ENCODE data around the gene ACTMAP. TPM values are rescaled to one million over a fixed set of nuclear protein-coding genes. Genes with fewer than 3 reads are reported as not detected.

Gene ACTMAP
- total RNA-seq, 2 experiments from 2014 or later: 15.0 to 18.0 TPM

DNA sequence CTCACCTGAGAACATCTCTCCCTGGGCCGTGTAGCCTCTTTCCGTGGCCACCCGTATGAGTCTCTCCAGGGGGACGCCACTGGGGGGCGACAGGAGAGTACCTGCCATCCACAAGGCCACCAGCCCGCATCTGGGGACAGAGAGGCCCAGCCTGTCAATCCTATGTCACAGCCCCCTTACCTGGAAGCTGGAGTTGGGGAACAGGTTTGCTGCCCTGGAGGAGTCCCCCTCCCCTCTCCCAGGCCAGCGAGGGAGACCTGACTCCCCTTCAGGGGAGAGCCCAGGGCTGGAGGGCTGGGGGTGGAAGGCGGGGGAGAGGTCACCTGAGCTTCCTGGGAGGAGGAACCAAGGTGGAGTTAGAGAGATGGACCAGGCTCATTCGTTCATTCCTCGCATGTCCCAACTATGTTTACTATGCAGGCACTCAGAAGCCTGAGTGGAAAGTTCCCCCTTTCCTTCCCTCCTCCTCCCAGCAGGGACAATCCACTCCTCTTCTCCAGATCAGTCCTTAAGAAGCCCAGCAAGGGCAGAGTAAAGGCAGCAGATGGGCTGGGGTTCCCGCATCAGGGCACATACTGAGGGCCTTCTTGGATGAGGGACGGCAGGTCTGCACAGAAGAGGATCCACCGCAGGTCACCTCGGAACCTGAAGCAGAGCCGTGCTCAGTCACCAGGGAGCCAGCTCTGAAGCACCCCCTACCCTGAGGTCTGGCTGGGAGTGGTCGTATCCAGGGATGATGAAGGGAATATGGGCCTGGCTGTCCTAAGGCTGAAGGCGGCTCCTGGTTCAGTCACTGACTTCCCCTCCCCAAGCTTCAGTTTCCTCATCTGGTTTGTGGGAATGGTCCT is 5.5 kb downstream of the ACTMAP start:
- intact Hi-C loops (cut with DNase I, micrococcal nuclease): loop anchor here in 1 of 2 experiments (1.0 kb wide), 1 partner anchor 75 kb away; no protein-coding TSS in a partner anchor
- Mint-ChIP-seq H3K4me3 (no peak overlapping the region), H3K36me3 (ENCODE audit: low read depth) (no peaks in the 10 kb centered on the region), H3K27me3 (no peaks in the 10 kb centered on the region), H3K9me3 (ENCODE audit: low read depth) (no peaks in the 10 kb centered on the region), H3K4me1 (peaks cover 10% of the 10 kb centered on the region), H3K27ac (no peak overlapping the region)
- DNase-seq (peak; percentile 63), ATAC-seq (peak; percentile 71)
- POLR2A ChIA-PET: no interaction called here
- CTCF ChIA-PET: interaction anchor here (0.7 to 1.7 kb wide), 4 partner anchors 10 to 92 kb away, joined by 3 to 5 read pairs (median 4); no protein-coding TSS in a partner anchor

DNA sequence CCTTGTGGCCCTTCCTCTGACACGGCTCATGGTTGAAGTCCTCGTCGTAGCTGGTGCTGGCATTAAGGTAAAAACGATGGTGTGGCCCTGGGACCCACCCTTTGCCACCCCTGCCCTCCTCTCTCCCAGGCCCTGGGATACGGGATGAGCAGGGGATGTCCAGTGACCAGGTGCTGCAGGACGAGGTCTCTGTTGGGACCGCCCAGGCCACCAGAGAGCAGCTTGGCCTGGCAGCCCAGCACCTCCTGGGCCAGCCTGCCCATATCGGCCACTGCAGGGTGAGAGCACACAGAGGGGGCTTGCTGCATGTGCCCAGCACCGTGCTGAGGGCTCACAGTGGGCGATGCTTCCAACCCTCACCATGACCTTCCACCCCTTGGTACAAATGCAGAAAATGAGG is 6.4 kb downstream of the ACTMAP start:
- POLR2A ChIA-PET: no interaction called here
- Mint-ChIP-seq H3K4me3 (no peak overlapping the region), H3K36me3 (ENCODE audit: low read depth) (peaks cover under 1% of the 10 kb centered on the region), H3K27ac (no peak overlapping the region), H3K4me1 (peaks cover 3% of the 10 kb centered on the region), H3K9me3 (ENCODE audit: low read depth) (no peaks in the 10 kb centered on the region), H3K27me3 (no peaks in the 10 kb centered on the region)
- CTCF ChIA-PET: interaction anchor here (0.7 to 1.7 kb wide), 4 partner anchors 11 to 409 kb away, joined by 3 to 5 read pairs (median 4); no protein-coding TSS in a partner anchor
- DNase-seq (no peak), ATAC-seq (no peak)
- intact Hi-C loops (cut with DNase I, micrococcal nuclease): loop anchor here in 1 of 2 experiments (1.0 kb wide), 1 partner anchor 75 kb away; no protein-coding TSS in a partner anchor

DNA sequence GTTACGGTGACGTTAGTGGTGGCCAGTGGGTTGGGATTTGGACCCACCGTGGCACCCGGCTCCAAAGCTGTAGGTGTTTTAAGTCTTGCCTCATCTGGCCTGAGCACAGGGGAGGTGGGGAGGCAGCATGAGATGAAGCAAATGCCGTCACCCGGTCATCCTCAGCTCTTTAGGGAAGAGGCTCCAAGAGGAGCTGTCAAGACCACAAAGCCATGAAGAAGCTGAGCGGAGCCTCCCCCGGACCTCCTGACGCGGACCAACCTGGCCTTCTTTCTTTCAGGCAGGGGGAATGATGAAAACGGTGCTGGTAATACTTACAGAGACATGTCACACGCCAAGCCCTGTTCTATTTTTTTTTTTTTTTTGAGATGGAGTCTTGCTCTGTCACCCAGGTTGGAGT is 7.4 kb downstream of the ACTMAP start:
- Mint-ChIP-seq H3K27ac (no peak overlapping the region), H3K27me3 (no peaks in the 10 kb centered on the region), H3K9me3 (ENCODE audit: low read depth) (no peaks in the 10 kb centered on the region), H3K36me3 (ENCODE audit: low read depth) (peaks cover 4% of the 10 kb centered on the region), H3K4me1 (no peaks in the 10 kb centered on the region), H3K4me3 (no peak overlapping the region)
- POLR2A ChIA-PET: interaction anchor here (0.6 kb wide), 1 partner anchor 78 kb away, joined by 4 read pairs; no protein-coding TSS in a partner anchor
- CTCF ChIA-PET: interaction anchor here (0.6 to 0.9 kb wide), 4 partner anchors 8 to 131 kb away, joined by 3 read pairs; partner anchors contain the start of genes ACTMAP and SNRPA
- ATAC-seq (no peak), DNase-seq (no peak)
- intact Hi-C loops (cut with DNase I, micrococcal nuclease): no loop called here

DNA sequence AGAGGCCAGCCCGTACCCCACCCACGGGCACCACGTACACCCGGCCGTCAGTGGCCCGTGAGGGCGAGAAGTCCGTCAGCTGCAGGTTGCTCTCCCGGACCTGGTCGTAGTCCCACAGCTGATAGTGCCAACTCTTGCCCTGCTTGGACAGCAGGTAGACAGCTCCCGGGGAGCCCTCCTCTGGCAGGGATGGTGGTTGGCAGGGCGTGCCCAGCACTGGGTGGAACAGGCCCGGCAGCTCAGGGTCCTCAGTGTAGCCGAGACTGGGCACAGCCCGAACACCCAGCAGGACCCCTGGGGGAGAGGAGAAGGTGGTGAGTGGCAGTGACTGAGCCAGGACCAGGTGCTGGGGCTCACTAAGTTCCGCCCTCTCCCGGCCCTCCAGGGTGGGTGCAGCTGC is 7.8 kb downstream of the ACTMAP start:
- H3K4me1 Mint-ChIP-seq: no peaks in the 10 kb centered on the region
- H3K36me3 Mint-ChIP-seq (ENCODE audit: low read depth): peaks cover 6% of the 10 kb centered on the region
- no peak for DNase-seq
- intact Hi-C loops (cut with DNase I, micrococcal nuclease): no loop called here
- ATAC-seq: no peak
- POLR2A ChIA-PET: no interaction called here
- H3K27me3 Mint-ChIP-seq: no peaks in the 10 kb centered on the region
- no peak overlapping the region for H3K4me3 Mint-ChIP-seq
- CTCF ChIA-PET: interaction anchor here (0.6 to 0.9 kb wide), 3 partner anchors 8 to 64 kb away, joined by 3 read pairs; partner anchors contain the start of genes ACTMAP and SNRPA
- H3K27ac Mint-ChIP-seq: no peak overlapping the region
- no peaks in the 10 kb centered on the region for H3K9me3 Mint-ChIP-seq (ENCODE audit: low read depth)

DNA sequence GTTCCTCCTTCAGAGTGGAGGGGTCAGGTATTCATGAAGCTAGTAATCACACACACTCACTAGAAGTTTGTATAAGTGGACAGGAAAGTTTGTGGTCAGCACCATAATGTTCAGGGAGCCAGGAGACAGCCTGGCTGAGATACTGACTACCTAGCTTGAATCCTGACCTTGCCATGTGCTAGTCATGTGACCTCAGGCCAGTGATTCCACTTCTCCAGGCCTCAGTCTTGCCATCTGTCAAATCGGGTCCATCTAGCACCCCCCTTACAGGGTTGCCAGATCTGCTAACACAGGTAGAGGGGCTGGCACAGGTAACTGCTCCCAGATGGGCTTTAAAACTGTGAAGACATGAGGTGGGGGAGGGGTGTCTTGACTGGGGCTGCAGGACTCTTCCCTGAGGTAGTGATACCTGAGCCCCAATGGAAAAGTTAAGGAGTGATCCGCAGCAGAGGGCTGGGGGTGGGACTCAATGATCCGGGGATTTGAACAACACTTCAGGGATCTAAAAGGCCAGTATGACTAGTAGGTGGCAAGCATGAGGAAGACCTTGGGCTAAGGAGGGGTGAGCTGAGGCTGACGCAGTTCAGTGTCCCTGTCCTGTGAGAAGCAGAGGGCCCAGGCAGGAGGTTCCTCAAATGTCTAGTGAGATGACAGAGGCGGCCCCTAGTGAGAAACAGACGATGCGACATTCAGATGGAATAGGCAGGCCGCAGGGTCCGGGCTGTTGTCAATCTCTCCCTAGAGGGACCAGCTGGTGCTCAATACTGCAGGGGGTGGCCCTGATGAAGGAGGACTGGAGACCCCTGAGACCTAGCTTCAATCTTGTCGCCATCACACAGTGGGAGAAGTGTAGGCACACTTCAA is 8.5 kb downstream of the ACTMAP start:
- ATAC-seq: no peak
- Mint-ChIP-seq H3K4me1 (no peaks in the 10 kb centered on the region), H3K4me3 (no peak overlapping the region), H3K27ac (no peak overlapping the region), H3K36me3 (ENCODE audit: low read depth) (peaks cover 10% of the 10 kb centered on the region), H3K27me3 (no peaks in the 10 kb centered on the region), H3K9me3 (ENCODE audit: low read depth) (no peaks in the 10 kb centered on the region)
- POLR2A ChIA-PET: no interaction called here
- CTCF ChIA-PET: interaction anchor here (0.6 to 0.9 kb wide), 2 partner anchors 9 to 39 kb away, joined by 3 read pairs; partner anchors contain the start of genes ACTMAP and SNRPA
- DNase-seq: no peak
- intact Hi-C loops (cut with DNase I, micrococcal nuclease): no loop called here

DNA sequence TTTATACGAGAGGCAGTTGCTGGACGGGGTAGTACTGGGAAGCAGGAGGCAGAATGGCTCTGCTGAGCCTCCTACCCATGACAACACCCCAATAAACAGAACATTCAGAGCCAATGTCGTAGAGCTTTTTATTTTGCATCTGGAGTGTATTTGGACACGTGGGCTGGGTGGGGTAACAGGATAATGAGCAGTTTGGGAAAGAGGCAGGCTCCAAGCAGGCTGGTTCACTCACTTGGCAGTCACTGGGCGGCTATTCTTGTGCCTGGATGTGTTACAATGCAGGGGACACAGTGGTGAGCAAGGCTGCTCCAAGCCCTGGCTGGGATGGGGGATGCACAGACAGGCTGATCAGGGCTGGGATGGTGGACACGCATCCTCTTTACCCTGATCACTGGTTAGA is 9.5 kb downstream of the ACTMAP start:
- ChIA-PET CTCF (interaction anchor here (0.6 to 1.2 kb wide), 2 partner anchors 33 to 78 kb away, joined by 4 read pairs; no protein-coding TSS in a partner anchor), POLR2A (interaction anchor here (0.6 kb wide), 1 partner anchor 9 kb away, joined by 3 read pairs; no protein-coding TSS in a partner anchor)
- intact Hi-C loops (cut with DNase I, micrococcal nuclease): no loop called here
- H3K4me1 Mint-ChIP-seq: no peaks in the 10 kb centered on the region
- ATAC-seq (no peak), DNase-seq (no peak)
- H3K27me3 Mint-ChIP-seq: no peaks in the 10 kb centered on the region
- no peaks in the 10 kb centered on the region for H3K9me3 Mint-ChIP-seq (ENCODE audit: low read depth)
- peak overlapping the region; percentile 37 for H3K27ac Mint-ChIP-seq
- H3K4me3 Mint-ChIP-seq: no peak overlapping the region
- peaks cover 11% of the 10 kb centered on the region for H3K36me3 Mint-ChIP-seq (ENCODE audit: low read depth)

DNA sequence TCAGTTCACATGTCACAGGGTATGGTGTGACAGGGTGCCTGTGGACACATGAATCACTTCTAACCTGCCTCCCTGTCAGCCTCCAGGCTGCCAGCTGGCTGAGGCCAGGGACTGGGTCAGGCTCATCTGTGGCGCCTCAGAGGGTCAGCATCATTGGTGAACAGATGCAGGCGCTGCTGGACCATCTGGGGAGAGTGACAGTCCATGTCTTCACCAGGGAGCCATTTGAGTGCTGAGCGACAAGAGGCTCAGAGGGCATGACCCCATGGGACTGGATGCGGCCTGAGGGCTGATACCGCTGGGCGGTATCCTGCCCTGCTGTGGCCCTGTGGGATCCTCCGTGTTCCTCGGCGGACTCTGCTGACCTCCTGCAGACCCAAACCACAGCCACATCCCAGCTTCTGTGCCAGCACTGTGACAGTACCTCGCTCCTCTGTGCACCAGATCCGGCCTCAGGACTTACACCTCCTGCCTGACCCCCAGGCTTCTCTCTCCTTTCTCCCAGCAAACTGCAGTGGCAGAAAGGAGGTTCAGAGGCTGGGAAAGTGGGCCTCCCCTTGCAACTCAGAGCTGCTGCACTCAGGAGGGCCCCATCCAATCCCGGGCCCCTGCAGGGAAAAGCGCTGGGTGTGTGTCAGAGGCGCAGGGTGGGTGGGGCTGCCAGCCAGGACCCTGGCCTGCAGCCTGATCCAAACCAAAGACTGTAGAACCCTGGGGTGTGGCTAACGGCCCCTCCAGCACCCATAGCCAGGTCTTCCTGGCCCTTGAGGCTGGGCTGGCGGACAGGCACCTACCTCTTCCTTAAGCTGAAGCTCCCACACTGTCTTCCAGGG is 10.2 kb downstream of the ACTMAP start:
- DNase-seq: no peak
- POLR2A ChIA-PET: interaction anchor here (0.6 kb wide), 1 partner anchor 9 kb away, joined by 3 read pairs; no protein-coding TSS in a partner anchor
- CTCF ChIA-PET: interaction anchor here (1.2 kb wide), 1 partner anchor 79 kb away, joined by 4 read pairs; no protein-coding TSS in a partner anchor

DNA sequence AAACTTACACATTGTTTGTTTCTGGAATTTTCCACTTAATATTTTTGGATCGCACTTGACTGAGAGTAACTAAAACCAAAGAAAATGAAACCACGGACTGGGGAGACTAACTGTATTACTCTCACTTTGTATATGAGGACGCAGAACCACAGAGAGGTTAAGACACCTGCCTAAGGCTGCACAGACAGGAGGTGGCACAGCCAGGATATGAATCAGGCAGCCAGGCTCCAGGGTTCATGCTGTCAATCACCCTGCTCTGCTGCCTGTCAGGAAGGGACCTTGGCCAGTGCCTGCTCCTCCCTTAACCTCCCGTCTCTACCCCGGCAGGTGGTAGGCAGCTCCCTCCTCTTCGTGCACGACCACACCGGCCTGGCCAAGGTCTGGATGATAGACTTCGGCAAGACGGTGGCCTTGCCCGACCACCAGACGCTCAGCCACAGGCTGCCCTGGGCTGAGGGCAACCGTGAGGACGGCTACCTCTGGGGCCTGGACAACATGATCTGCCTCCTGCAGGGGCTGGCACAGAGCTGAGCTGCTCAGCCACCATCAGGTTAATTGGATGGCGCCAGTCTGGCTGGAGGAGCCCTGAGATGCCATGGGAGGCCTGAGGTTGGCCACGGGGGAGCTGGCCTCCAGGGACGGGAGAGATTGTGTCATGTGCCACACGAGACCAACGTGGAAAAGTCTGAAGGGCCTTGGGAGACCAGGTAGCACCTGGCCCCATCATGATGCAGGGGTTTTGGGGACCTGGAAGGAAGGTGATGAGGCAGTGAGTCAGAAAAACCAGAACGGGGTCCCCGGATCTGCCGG is 11.0 kb downstream of the ACTMAP start:
- Mint-ChIP-seq H3K4me3 (no peak overlapping the region), H3K36me3 (ENCODE audit: low read depth) (peaks cover 22% of the 10 kb centered on the region), H3K27ac (no peak overlapping the region), H3K9me3 (ENCODE audit: low read depth) (no peaks in the 10 kb centered on the region), H3K27me3 (no peaks in the 10 kb centered on the region), H3K4me1 (no peaks in the 10 kb centered on the region)
- CTCF ChIA-PET: interaction anchor here (1.2 kb wide), 1 partner anchor 80 kb away, joined by 4 read pairs; no protein-coding TSS in a partner anchor
- DNase-seq: no peak
- intact Hi-C loops (cut with DNase I, micrococcal nuclease): no loop called here
- peak; percentile 72 for ATAC-seq
- POLR2A ChIA-PET: no interaction called here

More for the DNA sequence above, 10.2 kb downstream of the ACTMAP start:
- Mint-ChIP-seq H3K4me3 (no peak overlapping the region), H3K27me3 (no peaks in the 10 kb centered on the region), H3K27ac (no peak overlapping the region), H3K36me3 (ENCODE audit: low read depth) (peaks cover 17% of the 10 kb centered on the region), H3K4me1 (no peaks in the 10 kb centered on the region), H3K9me3 (ENCODE audit: low read depth) (no peaks in the 10 kb centered on the region)
- intact Hi-C loops (cut with DNase I, micrococcal nuclease): no loop called here
- no peak for ATAC-seq

DNA sequence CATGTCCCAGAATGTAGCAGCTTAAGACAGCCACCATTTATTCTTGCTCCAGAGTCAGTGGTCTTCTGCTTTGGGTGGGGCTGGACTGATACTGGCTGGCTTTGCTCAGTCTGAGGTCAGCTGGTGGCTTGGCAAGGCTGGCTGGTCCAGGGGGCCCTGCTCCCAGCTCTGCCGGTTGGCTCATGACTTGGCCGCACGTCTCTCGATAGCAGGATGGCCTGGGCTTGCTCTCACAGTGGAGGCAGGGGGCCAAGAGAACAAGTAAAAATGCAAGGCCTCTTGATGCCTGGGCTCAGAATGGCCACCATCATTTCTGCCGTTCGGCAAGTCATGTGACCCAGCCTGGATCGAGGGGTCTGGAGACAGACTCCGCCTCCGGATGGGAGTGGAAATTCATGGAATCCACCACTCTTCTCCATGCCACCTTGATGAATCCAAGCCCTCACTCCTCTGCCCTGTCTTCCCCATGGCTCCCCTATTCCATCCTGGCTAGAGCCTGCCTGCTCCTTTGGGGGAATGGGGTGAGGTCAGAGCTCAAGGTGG is 13.1 kb downstream of the ACTMAP start:
- ATAC-seq: no peak
- H3K36me3 Mint-ChIP-seq (ENCODE audit: low read depth): peaks cover 24% of the 10 kb centered on the region
- CTCF ChIA-PET: interaction anchor here (0.6 kb wide), 1 partner anchor 122 kb away, joined by 3 read pairs; no protein-coding TSS in a partner anchor

DNA sequence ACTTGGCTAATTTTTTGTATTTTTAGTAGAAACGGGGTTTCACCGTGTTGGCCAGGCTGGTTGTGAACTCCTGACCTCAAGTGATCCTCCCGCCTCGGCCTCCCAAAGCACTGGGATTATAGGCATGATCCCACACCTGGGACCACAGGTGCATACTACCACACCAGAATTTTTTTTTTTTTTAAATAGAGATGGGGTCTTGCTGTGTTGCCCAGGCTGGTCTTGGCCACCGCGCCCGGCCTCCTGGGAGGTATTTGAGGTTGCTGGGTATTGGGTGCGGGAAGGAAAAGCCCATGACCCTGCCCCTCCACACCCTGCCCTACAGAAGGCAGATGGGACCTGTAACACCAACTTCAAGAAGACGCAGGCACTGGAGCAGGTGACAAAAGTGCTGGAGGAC is 13.6 kb downstream of the ACTMAP start:
- Mint-ChIP-seq H3K4me3 (no peak overlapping the region), H3K36me3 (ENCODE audit: low read depth) (peaks cover 24% of the 10 kb centered on the region), H3K9me3 (ENCODE audit: low read depth) (no peaks in the 10 kb centered on the region), H3K27ac (no peak overlapping the region), H3K27me3 (no peaks in the 10 kb centered on the region), H3K4me1 (no peaks in the 10 kb centered on the region)
- ATAC-seq (no peak), DNase-seq (no peak)
- intact Hi-C loops (cut with DNase I, micrococcal nuclease): no loop called here
- CTCF ChIA-PET: no interaction called here
- POLR2A ChIA-PET: no interaction called here

More for the DNA sequence above, 13.1 kb downstream of the ACTMAP start:
- Mint-ChIP-seq H3K27me3 (no peaks in the 10 kb centered on the region), H3K4me3 (no peak overlapping the region), H3K9me3 (ENCODE audit: low read depth) (no peaks in the 10 kb centered on the region), H3K4me1 (no peaks in the 10 kb centered on the region), H3K27ac (no peak overlapping the region)
- intact Hi-C loops (cut with DNase I, micrococcal nuclease): no loop called here
- POLR2A ChIA-PET: no interaction called here
- DNase-seq: no peak

Measured in activated CD4-positive, alpha-beta T cell treated with anti-CD3 and anti-CD28 coated beads for 36 hours (primary cell).